Measurements from ENCODE around the gene IQCH.

The IQCH gene

GRCh38 chr15:67303490-67304363 lies 49.1 kb downstream of the IQCH start:
- DNase-seq, result peak; percentile 16

DNA sequence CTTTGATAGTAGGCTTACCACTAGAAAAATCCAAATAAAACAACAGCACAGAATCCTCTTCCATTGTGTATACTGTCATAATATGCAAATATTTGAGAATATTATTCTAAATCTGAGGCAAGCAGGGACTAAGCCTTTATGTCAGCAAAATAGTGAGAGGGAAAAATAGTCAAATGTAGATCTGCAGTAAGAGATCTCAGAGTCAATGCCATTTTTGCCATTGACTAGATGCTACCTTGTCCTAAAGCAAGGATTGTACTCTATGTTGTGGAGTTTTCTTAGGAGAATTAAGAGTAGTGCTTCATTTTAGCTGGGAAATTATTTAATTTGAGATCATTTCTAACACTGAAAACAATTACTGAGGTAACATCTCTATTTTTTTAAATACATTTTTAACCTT lies 50.2 kb downstream of the IQCH start:
- DNase-seq, result no peak

GRCh38 chr15:67305506-67305905 lies 50.9 kb downstream of the IQCH start:
- DNase-seq, result no peak

GRCh38 chr15:67307156-67307555 lies 52.6 kb downstream of the IQCH start:
- no peak for DNase-seq

DNA sequence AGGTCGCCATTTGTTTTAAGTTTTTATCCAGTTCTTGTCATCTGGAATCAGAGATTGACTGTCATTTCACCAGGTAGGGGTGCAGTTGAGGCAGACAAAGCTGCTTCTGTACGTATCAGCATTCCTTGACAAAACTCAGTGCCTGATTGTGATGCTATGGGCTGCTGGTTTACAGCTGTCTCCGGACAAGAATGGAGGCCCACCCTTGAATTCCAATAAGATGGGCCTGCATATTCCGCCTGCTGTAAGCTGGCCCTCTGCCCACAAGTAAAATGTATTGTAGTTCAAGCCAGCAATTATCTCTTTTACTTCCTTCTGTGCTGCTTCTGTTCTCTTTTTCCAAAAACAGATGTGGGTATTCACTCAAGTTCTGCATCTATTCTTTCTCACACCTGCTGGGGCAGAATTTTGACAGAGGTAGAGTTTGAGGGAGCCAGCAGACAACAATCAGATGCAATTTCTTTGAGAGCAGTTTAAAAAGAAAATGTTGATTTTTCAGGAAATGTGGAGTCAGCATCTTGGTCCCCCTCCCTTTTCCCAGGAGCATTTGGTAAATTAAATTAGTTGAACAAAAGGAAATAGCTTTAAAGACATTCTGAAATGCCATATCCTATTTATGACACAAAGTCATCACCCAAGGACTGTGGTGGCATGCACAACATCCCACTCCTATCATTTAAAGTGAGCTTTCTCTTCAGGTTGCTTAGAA lies 53.5 kb downstream of the IQCH start:
- DNase-seq, result no peak

DNA sequence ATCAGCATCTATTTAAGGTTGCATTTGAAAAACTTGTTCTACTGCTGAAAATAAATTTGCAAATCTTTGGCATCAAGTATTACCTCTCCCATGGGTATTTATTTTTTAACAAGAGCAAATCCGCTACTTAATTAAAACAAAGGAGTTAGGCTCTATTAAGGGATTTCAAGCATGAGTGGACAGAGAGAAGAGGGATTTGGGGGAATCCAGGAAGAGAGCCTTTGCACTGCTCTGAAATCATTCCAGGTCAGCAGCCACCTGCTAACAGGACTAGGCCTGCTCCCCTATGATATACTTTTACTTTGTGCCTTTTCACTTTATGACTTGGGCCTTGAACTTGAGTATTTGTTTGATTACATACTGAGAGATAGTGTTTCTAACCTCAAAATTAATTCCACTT lies 57.1 kb downstream of the IQCH start:
- no peak for DNase-seq

DNA sequence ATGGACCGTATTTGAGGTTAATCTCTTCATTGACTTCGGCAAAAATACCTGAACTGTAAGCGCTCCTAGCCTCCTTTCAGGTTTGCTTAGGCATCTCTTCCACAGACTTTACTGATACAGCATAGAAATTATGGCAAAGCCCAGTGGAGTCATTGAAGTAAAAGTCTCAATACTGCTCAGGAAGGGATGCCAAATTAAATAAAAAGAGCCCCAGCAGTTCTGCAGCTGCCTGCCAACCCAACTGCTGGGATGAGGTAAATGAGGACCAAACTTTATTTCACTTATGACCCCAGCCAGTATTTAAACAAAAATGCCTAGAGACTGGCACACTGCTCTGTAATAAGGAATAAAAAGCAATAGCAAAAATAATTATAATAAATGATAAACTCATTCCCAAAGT lies 65.4 kb downstream of the IQCH start:
- no peak for DNase-seq

GRCh38 chr15:67321352-67321751 lies 66.8 kb downstream of the IQCH start:
- DNase-seq, result no peak

DNA sequence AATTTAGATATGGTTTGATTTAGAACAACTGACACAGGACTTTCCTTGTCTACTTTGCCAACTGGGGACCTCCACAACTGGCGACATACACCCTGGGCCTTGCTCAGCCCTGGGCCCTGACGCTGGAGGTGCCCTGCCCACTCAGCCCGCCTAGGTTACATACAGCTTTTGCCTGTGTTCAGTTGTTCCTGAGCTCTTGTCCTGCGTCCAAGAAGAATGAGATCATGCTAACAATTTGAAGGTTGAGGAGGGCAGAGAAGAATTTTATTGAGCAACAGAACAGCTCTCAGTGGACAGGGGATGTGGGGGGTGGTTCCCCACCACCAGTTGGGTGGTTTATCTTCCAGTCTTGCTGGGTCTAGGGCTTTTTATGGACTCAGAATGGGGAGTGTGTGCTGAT lies 67.9 kb downstream of the IQCH start:
- no peak for DNase-seq

- DNase-seq, result no peak
Measured at GRCh38 chr15:67327312-67327711, 72.7 kb downstream of the IQCH start.

- peak; percentile 64 for DNase-seq
Measured at GRCh38 chr15:67327737-67328136, 73.2 kb downstream of the IQCH start.

- no peak for DNase-seq
Measured at GRCh38 chr15:67329984-67330733, 75.6 kb downstream of the IQCH start.

- DNase-seq, result peak; percentile 26
Measured at GRCh38 chr15:67331676-67332075, 77.1 kb downstream of the IQCH start.

- no peak for DNase-seq
Measured at GRCh38 chr15:67335026-67335425, 80.4 kb downstream of the IQCH start.

DNA sequence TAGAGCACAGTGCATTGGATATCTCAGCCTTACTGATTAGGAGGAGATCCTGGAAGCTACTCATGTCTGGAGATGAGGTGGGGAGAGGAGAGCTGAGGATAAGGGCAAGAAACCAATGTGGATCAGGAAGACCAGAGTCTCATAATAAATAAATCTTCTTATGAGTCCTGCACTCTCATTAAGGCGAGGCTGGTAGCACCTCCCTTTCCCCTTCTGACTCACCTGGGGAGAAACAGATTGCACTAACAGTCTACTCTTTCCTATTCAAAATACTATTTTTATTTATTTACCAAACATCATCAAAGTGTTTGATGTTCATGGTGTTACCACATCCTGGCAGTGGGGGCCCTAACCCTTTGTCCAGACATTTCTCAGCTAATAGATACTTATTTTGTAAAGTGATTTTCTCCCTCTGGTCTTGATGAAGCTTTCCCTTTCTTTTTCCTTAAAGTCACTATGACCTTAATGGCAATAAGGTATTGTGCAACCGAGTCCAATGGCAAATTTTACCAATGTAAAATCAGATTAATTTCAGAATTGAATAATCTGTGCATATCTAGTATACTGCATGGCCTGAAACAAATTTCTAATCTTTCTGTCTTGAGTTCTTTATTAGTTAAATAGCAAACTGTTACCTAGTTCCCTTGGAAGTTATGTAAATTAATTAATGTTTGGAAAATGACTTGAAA lies 81.1 kb downstream of the IQCH start:
- no peak for DNase-seq

- DNase-seq, result no peak
Measured at GRCh38 chr15:67340630-67341029, 86.0 kb downstream of the IQCH start.

GRCh38 chr15:67341539-67341938 lies 87.0 kb downstream of the IQCH start:
- DNase-seq, result no peak

DNA sequence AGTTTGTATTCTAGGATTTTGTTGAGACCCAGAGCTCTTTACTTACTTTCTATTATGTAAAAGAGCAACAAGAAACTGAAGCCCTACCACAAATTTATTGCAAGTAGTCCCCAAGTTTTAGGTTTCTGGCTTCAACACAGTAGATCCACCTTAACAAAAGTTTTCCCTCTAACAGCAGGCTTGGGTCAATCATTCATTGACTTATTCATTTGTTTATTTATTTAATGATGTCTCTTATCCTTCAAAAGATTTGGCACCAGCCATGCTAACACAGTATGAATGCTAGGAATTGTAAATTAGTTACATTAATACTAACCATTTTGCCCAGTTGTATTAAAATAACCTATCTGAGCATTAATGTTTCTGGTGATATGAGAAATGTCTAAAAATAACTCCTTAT lies 88.6 kb downstream of the IQCH start:
- no peak for DNase-seq

- no peak for DNase-seq
Measured at GRCh38 chr15:67349634-67350033, 95.0 kb downstream of the IQCH start.

DNA sequence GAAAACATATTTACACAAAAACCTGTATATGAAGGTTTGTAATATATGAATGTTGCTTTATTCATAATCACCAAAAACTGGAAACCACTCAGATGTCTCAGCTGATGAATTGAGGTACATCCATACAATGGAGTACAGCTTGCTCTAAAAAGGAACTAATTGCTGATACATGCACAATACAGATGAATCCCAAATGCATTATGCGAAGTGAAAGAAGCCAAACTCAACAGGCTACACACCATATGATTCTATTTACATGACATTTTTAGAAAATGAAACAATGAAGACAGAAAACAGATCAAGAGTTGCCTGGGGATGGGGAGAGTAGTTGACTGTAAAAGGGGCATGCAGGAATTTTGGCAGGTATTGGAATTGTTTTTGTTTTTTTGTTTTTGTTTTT lies 95.5 kb downstream of the IQCH start:
- no peak for DNase-seq

- no peak for DNase-seq
Measured at GRCh38 chr15:67358391-67358790, 103.8 kb downstream of the IQCH start.

- no peak for DNase-seq
Measured at GRCh38 chr15:67358812-67359211, 104.2 kb downstream of the IQCH start.
